Esophagus squamous epithelium (tissue), 5 donors: ENCODE measurements around the gene AFG3L2. TPM values are rescaled to one million over a fixed set of nuclear protein-coding genes. Genes with fewer than 3 reads are reported as not detected.
A peak's percentile ranks its signal among the peaks of the same experiment; 100 is the strongest.
"Not testable (repeated sequence)": the region's sequence is repeated elsewhere in the genome, so short reads cannot be mapped to it uniquely, and the experiment has no call there.

ENCODE experiments used
- DNase-seq: peaks from one replicate; lab custom pipeline; 2025; lab: John Stamatoyannopoulos, UW
- H3K27ac ChIP-seq, 4 donors: fragments of 200-600 bp; sonication (generic); one replicate each; pipeline ENCODE4 v1.5.1; 2016 to 2019; ENCODE audit warnings: mild to moderate bottlenecking in 1 of 4
- H3K27me3 ChIP-seq, 4 donors: fragments of 200-600 bp; sonication (generic); 1 replicate in 3 of 4; 2 replicates in 1 of 4; pipeline versions ENCODE4 v1.5.1 to v1.6.0; 2017 to 2021; ENCODE audit warnings: antibody characterized with exemption in 1 of 4
- H3K36me3 ChIP-seq, 3 donors: fragments of 200-600 bp; sonication (generic); one replicate each; pipeline ENCODE4 v1.5.1; 2016 to 2019
- H3K4me1 ChIP-seq, 3 donors: fragments of 200-600 bp; sonication (generic); one replicate each; pipeline ENCODE4 v1.5.1; 2017 to 2019
- H3K4me3 ChIP-seq, 4 donors: fragments of 200-600 bp; sonication (generic); 1 replicate in 3 of 4; 2 replicates in 1 of 4; pipeline ENCODE4 v1.5.1; 2016 to 2019; ENCODE audit warnings: mild to moderate bottlenecking in 2 of 4, moderate library complexity in 1 of 4
- H3K9me3 ChIP-seq, 3 donors: fragments of 200-600 bp; sonication (generic); one replicate each; pipeline ENCODE4 v1.5.1; 2016 to 2019
- POLR2A ChIP-seq, 4 donors: fragments of 450-650 bp; IDR thresholded peaks; one replicate each; pipeline ENCODE4 v1.6.1; 2017; ENCODE audit warnings: antibody characterized with exemption in 4 of 4, mild to moderate bottlenecking in 4 of 4, moderate library complexity in 3 of 4
- WGBS, 2 donors: methylation state at CpG; one replicate each; pipeline ENCODE4 v1.1.5; 2018; 5-methylcytosine and 5-hydroxymethylcytosine counted together
- intact Hi-C: fragments of 100-400 bp; cut with DNase I; formaldehyde crosslinking; loops from one replicate; pipeline ENCODE4 v1.15.0; 2022
- total RNA-seq, 4 donors: library from RNA; depleted of rRNA; stranded (reverse); fragments of >200 nt; gene quantifications; one replicate each; pipeline ENCODE4 v1.1.0, GENCODE V29; 2016
- TF ChIP-seq, protein P1 (sequence below), 6 experiments: fragments of 450-650 bp in 4 of 6; fragments of 200-600 bp in 2 of 6; sonication (generic) in 2 of 6; IDR thresholded peaks; one replicate each; pipeline ENCODE4 v1.5.1; 2016 to 2019; ENCODE audit warnings: antibody characterized with exemption in 6 of 6, mild to moderate bottlenecking in 4 of 6, moderate library complexity in 4 of 6
- donor health status: DM: yes; HTN: yes; CAD: no.

The AFG3L2 gene
- total RNA-seq, 4 donors from 2014 or later, result 41.5 to 62.9 (median 58.1) TPM

DNA sequence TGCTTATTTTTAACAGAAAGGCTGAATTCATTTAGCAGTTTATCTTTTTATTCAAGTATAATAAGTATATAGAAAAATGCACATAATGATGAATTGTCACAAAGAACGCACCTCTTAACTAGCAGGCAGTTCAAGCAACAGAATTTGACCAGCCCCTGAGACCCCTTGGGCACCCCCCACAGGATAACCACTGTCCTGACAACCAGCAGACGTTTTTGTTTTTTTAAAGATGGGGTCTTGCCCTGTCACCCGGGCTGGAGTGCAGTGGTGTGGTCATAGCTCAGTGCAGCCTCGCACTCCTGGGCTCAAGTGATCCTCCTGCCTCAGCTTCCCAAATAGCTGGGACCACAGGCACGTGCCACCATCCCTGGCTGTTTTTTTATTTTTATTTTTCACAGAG, 44.7 kb upstream of the AFG3L2 start:
- intact Hi-C loops, result no loop called here
- H3K9me3 ChIP-seq, result no peaks in the 10 kb centered on the region
- no peak for DNase-seq
- H3K27me3 ChIP-seq, result no peaks in the 10 kb centered on the region
- no peak overlapping the region for H3K27ac ChIP-seq
- H3K4me3 ChIP-seq, result no peak overlapping the region
- no peaks in the 10 kb centered on the region for H3K36me3 ChIP-seq
- no peak for TF ChIP-seq POLR2A (IDR thresholded peaks at IDR 0.05)
- TF ChIP-seq, protein P1, sequence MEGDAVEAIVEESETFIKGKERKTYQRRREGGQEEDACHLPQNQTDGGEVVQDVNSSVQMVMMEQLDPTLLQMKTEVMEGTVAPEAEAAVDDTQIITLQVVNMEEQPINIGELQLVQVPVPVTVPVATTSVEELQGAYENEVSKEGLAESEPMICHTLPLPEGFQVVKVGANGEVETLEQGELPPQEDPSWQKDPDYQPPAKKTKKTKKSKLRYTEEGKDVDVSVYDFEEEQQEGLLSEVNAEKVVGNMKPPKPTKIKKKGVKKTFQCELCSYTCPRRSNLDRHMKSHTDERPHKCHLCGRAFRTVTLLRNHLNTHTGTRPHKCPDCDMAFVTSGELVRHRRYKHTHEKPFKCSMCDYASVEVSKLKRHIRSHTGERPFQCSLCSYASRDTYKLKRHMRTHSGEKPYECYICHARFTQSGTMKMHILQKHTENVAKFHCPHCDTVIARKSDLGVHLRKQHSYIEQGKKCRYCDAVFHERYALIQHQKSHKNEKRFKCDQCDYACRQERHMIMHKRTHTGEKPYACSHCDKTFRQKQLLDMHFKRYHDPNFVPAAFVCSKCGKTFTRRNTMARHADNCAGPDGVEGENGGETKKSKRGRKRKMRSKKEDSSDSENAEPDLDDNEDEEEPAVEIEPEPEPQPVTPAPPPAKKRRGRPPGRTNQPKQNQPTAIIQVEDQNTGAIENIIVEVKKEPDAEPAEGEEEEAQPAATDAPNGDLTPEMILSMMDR (IDR thresholded peaks at IDR 0.05), result no peak
- peaks cover 4 to 19% (median 9%) of the 10 kb centered on the region in 3 donors for H3K4me1 ChIP-seq
- 80 to 82% methylated on average over 5 of the region's 5 CpGs for WGBS, 2 donors

DNA sequence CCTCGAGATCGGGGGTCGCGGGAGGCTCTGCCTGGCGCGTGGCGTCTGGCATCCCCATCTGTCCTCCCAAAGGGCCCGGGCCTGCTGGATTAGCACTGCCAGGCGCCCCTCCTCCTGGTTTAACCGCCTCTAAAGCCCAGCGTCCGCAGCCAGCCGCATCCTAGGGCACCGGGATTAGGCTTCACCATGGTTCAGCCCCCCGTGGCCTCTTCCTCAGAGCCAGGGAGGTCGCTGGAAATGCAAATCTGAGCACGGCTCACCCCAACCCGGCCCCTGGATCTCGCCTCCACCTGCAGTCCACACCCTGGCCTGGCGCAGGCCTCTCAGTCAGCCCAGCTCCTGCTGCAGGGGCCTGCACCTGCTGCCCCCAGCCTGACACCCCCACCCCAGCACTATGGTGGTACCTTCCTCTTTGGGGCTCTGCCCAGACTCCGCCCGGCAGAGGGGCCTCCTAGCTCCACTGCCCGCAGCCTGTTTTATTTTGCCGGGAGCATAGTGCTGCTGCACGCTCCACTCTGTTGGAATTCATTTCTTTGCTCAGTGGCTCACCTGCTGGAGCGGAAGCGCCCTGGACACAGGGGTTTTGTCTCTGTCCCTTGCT, 43.9 kb upstream of the AFG3L2 start:
- Histone ChIP-seq H3K36me3 (no peaks in the 10 kb centered on the region), H3K4me3 (peak overlapping the region in 3 of 4 donors; percentile 55 to 68 (median 60)), H3K9me3 (no peaks in the 10 kb centered on the region), H3K4me1 (peaks cover 4 to 23% (median 9%) of the 10 kb centered on the region in 3 donors), H3K27ac (no peak overlapping the region), H3K27me3 (no peaks in the 10 kb centered on the region)
- TF ChIP-seq, protein P1 (IDR thresholded peaks at IDR 0.05), result no peak
- no peak for DNase-seq
- WGBS, 2 donors, result 56 to 57% methylated on average over 12 to 16 of the region's 27 CpGs
- intact Hi-C loops, result no loop called here

DNA sequence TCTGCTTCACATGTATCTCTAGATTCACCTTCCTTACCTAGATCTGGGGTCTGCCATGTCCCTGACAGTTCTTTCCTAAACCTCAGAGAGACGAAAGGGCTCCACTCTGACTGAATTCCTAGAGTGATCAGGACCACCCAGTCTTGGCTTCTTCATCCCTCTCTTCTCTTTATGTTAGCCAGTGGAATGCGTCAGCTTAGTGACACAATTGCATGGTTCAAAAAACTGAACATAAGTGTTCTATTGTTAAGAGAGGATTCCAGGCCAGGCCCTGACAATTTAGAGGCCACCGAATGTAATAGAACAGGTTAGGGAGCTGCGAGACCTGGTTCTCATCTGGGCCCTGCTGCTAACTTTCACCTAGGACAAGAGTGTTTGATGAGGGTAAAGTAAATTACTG, 40.7 kb upstream of the AFG3L2 start:
- Histone ChIP-seq H3K9me3 (no peaks in the 10 kb centered on the region), H3K27ac (no peak overlapping the region), H3K36me3 (no peaks in the 10 kb centered on the region), H3K27me3 (no peaks in the 10 kb centered on the region), H3K4me3 (no peak overlapping the region), H3K4me1 (peaks cover 4 to 32% (median 13%) of the 10 kb centered on the region in 3 donors)
- DNase-seq, result no peak
- intact Hi-C loops, result no loop called here
- WGBS, 2 donors, result 66 to 74% methylated on average over 4 of the region's 4 CpGs
- no peak for TF ChIP-seq POLR2A (IDR thresholded peaks at IDR 0.05)
- TF ChIP-seq, protein P1 (IDR thresholded peaks at IDR 0.05), result no peak

DNA sequence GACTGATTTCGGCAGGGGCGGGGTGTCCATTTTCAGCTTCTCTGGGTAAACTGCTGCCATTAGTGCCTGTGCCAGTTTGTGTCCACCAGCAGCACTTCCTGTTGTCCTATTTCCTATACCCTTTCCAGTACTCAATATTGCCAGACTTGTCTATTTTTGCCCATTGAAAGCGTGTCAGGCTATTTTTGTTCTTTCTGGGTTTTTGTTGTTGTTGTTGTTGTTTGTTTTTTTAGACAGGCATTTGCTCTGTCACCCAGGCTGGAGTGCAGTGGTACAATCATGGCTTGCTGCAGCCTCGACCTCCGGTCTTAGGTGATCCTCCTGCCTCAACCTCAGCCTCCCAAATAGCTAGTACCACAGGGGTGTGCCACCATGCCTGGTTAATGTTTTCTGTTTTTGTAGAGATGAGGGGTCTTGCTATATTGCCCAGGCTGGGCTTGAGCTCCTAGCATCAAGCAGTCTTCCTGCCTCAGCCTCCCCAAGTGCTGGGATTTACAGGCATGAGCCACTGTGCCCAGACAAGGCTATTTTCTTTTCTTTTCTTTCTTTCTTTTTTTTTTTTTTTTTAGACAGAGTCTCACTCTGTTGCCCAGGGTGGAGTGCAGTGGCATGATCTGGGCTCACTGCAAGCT, 39.2 kb upstream of the AFG3L2 start:
- H3K36me3 ChIP-seq, result no peaks in the 10 kb centered on the region
- H3K27me3 ChIP-seq, result no peaks in the 10 kb centered on the region
- H3K4me1 ChIP-seq, result peaks cover 4 to 32% (median 13%) of the 10 kb centered on the region in 3 donors
- H3K9me3 ChIP-seq, result no peaks in the 10 kb centered on the region
- intact Hi-C loops, result no loop called here
- TF ChIP-seq, protein P1 (IDR thresholded peaks at IDR 0.05), result no peak
- TF ChIP-seq POLR2A (IDR thresholded peaks at IDR 0.05), result no peak
- peak overlapping the region in 3 of 4 donors; percentile 48 to 62 (median 57) for H3K27ac ChIP-seq
- DNase-seq, result no peak
- no peak overlapping the region for H3K4me3 ChIP-seq
- 71% methylated on average over 5 of the region's 5 CpGs for whole genome bisulfite sequencing, 2 donors

DNA sequence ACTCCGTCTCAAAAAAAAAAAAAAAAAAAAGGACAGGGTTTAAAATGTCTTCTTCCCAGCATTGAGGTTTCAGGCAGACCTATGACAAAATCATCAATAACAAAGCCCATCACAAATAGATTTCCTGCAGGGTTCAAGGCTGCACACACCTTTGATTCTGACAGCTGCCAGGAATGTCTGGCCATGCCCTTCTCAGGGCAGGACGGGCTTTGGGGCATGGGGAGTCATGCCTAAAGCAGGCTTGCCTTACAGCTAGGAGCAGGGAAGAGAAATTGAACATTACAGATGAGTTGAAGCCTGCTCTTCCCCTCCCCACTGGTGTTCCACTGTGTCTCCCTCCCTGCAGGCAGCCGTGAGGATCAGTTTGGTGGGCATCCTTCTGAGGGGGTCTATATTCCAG, 34.4 kb upstream of the AFG3L2 start:
- H3K27ac ChIP-seq, result no peak overlapping the region
- 87 to 95% methylated on average over 3 of the region's 3 CpGs for WGBS, 2 donors
- no peak for DNase-seq
- TF ChIP-seq POLR2A (IDR thresholded peaks at IDR 0.05), result no peak
- TF ChIP-seq, protein P1 (IDR thresholded peaks at IDR 0.05), result no peak
- H3K4me1 ChIP-seq, result peaks cover 11 to 40% (median 11%) of the 10 kb centered on the region in 3 donors
- H3K4me3 ChIP-seq, result no peak overlapping the region
- H3K36me3 ChIP-seq, result no peaks in the 10 kb centered on the region
- H3K9me3 ChIP-seq, result no peaks in the 10 kb centered on the region
- intact Hi-C loops, result no loop called here
- peaks cover 0 to 6% (median 0%) of the 10 kb centered on the region in 4 donors for H3K27me3 ChIP-seq

DNA sequence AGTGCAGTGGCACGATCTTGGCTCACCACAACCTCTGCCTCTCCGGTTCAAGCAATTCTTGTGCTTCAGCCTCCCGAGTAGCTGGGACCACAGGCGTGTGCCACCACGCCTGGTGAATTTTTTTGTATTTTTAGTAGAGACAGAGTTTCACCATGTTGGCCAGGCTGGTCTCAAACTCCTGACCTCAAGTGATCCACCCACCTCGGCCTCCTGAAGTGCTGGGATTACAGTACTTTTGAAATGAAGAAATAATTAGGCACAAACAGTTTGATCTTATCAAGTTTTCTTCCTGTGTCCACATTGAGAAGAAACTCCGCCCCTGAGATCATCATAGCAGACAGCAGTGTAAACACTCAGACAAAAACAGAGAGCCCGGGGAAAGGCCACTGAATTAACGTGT, 33.7 kb upstream of the AFG3L2 start:
- 68 to 91% methylated on average over 7 to 9 of the region's 9 CpGs for WGBS, 2 donors
- H3K27ac ChIP-seq, H3K9me3 ChIP-seq, DNase-seq, H3K36me3 ChIP-seq, intact Hi-C loops, H3K4me3 ChIP-seq: not testable (repeated sequence)
- H3K4me1 ChIP-seq, result peaks cover 11 to 36% (median 11%) of the 10 kb centered on the region in 3 donors
- peaks cover 0 to 13% (median 0%) of the 10 kb centered on the region in 4 donors for H3K27me3 ChIP-seq
